ENCODE results near the gene ALOX12B.
"Not testable (repeated sequence)": the region's sequence is repeated elsewhere in the genome, so short reads cannot be mapped to it uniquely, and the experiment has no call there.

The ALOX12B gene

GRCh38 chr17:8031261-8031661, 56.3 kb downstream of the ALOX12B start:
- H3K4me3 ChIP-seq (ENCODE audit: low read length): no peak overlapping the region
- TF ChIP-seq CTCF (IDR thresholded peaks at IDR 0.05; ENCODE audit: insufficient read depth, low read depth, low read length, missing control alignments): no peak
- no peak for DNase-seq (ENCODE audit: low read depth)

- no peak for TF ChIP-seq CTCF (IDR thresholded peaks at IDR 0.05; ENCODE audit: insufficient read depth, low read depth, low read length, missing control alignments)
- peak; percentile 88 for DNase-seq (ENCODE audit: low read depth)
- no peak overlapping the region for H3K4me3 ChIP-seq (ENCODE audit: low read length)
Observed at GRCh38 chr17:8029121-8029520, 58.4 kb downstream of the ALOX12B start.

- no peak for TF ChIP-seq CTCF (IDR thresholded peaks at IDR 0.05; ENCODE audit: insufficient read depth, low read depth, low read length, missing control alignments)
Observed at GRCh38 chr17:8025176-8025911, 62.2 kb downstream of the ALOX12B start.

GRCh38 chr17:8024161-8024560, 63.4 kb downstream of the ALOX12B start:
- DNase-seq (ENCODE audit: low read depth): peak; percentile 48
- not testable (repeated sequence) for H3K4me3 ChIP-seq (ENCODE audit: low read length)

More at GRCh38 chr17:8025176-8025911, 62.2 kb downstream of the ALOX12B start:
- no peak overlapping the region for H3K4me3 ChIP-seq (ENCODE audit: low read length)
- DNase-seq (ENCODE audit: low read depth): no peak

Measured in epithelial cell of esophagus (primary cell).